OCI-M1 (cell line): ENCODE results near the gene GRIK2.

Experiments used
- DNase-seq: peaks from one replicate; lab custom pipeline; 2025; lab: John Stamatoyannopoulos, UW

Gene GRIK2

DNA sequence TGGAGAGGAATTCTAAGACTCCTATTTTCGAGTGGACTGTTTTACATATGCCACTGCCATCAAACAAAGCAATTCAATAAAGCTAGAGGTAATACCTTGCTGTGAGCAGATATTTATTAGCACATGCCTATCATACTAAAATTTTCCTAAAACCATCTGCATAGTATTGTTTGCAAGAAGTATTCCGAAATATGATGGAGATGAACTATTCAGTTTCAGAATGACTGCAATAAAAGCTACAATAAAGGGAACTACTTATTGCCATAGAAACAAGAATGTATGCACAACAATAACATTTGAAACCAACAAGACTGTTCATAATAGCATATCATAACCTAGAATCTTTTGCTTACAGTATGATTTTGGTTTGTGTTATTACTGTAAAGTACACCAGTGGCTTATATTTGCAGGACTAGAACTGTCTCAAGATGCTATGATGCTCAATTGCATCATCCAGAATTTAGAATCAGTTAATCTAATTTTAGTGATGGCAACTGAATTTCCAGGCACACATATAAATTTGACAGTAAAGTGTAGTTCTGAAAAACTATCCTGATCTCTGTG is 144.3 kb downstream of the GRIK2 start:
- DNase-seq: peak; percentile 54

DNA sequence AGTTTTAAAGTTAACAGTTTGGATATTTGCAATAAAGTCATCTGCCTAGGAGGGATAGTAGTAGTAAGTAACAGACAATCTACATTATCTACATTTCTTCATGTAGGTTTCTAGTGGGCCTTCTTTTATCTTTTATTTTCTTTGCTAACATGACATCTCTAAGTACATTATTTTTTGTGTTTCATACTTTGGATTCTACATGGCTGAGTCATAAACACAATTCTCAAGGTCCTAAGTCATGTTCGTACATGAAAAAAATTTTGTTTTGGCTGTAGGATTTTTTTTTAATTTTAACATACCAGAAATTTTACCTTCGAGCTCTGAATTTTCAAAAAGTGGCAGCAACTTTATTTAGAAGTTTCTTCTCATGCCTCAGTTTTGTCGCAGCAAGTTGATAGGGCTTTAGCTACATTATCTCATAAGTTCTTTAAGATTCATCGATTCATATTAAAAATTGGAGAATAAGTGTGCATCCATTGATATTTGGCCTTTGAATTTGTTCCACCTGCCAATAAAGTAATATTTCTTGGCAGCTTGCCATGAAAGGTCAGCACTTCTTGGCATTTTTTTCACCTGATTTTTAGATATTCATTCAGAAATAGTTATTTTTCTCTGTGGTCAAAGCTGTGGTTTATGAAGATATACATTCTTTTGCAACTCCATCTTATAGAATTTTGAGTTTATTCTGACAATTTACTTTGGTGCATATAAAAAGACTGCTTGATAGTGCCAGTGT is 146.2 kb downstream of the GRIK2 start:
- no peak for DNase-seq

DNA sequence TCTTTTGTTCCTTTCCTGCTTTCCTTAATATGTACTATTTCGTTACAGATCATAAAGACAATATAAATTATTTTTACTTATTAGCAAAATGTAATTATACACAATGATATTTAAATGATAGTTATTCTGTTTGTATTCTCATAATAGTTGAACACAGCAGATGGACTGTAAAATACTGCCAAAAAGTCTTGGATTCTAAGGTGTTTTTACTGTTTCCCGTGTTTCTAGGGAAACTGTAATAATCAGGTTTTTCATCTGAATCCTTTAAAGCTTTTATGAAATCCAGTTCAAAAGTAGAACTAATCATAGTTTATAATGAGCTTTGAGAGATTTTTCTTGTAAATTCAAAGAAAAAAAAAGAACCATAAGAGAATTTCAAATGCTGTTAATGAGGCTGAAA is 148.4 kb downstream of the GRIK2 start:
- DNase-seq: no peak

DNA sequence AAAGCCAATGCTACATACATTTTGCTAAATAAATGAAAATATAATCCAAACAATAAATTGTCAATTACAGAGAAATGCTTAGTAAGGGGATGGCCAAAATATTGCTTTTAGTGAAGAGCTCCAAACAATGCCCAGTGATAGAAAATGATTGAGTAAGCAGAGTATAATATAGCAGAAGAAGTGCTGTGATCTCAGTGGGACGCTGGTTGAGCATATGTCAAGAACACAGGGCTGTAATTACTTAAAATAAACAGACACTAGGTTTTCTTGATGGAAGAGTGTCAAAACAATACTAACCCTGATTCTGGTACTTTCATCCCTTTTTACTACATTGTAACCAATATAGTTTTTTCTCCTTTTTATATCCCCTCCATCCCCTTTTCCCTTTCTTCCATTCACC is 150.3 kb downstream of the GRIK2 start:
- no peak for DNase-seq

DNA sequence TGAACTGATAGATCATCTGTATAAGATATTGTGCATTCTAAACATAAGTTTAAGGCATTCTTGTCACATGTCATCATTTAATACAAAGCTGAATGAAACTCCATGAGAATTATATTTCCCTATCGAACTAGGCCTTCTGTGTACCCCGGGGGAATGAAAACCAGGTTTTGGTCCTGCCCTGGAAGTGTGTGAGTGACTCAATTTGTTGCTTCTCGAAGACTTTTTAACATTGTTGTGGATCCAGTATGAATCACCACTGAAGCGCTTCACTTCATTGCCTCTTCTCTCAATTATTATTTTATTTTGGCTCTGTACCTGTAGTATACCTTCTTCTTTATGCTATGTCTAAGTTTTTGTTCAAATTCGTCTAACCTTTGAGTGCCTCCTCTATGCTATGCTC is 150.8 kb downstream of the GRIK2 start:
- DNase-seq: no peak

DNA sequence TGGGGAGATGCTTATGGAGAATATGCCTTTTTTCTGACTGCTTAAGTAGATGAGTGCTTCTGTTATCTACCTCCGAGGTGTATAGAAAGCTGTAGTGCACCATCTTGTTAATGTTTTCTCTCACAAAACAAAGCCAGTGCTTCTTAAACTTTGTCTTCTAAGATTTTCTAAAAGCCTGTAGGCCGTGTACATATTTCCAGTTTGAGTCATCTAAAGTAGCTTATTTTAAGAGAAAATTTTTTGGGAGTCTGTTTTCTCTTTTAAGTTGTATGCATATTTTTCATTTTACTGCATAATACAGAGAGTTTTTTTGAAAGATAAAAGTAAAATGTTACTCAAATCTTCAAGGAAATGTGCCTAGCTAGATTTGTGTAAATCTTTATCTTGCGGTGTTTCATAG is 151.7 kb downstream of the GRIK2 start:
- DNase-seq: no peak

DNA sequence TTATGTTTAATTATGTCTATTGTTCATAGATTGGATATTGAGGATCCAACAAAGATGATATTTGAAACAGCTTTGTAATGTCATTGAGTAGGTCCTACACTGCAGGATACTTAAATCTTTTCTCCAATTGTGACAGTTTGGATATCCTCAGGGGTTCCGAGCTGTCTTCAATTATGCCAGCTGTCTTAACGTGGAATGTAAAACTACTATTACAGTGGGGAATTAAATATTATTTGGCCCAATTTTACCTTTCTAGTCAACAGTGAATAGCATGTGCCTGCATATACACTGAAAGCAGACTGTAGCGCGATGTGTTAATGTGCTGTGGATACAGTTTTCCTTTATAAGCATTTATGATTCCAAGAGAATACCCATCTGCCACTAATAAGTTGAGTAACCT is 156.9 kb downstream of the GRIK2 start:
- DNase-seq: no peak

DNA sequence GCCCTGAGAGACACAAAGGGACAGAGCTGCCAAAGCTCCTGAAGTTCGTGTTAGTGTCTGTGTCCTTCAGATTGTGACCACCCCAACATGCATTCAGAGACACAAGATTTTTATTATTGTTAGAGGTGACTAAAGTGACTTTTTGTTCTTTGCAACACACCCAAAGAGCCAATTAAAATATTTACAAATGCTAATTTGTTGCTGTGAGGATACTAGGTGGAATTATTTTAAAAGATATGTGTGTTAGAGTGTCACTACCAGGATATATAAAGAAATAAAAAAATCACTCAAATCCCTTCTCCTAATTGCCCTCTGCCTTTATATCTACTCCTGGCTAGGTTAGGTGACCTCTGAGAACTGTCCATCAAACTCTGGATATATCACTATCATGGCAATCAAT is 160.7 kb downstream of the GRIK2 start:
- DNase-seq: no peak

DNA sequence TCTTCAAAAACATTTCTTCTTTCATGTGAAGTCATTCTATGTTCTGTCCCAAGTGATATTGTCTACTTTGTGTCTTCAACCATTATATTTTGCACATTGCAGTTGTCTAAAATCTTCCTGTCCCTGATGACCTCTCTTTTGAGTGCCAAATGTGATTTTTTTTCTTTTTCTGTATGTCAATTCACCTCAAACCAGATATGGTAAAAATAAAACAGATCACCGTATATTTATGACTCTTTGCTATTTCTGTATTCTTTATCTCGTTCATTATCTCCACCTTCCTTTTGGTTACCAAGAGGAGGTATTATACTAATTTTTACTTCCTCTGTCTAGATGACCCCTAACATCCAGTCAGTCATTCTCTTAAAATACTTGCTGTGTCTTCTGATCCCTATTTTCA is 165.2 kb downstream of the GRIK2 start:
- no peak for DNase-seq

DNA sequence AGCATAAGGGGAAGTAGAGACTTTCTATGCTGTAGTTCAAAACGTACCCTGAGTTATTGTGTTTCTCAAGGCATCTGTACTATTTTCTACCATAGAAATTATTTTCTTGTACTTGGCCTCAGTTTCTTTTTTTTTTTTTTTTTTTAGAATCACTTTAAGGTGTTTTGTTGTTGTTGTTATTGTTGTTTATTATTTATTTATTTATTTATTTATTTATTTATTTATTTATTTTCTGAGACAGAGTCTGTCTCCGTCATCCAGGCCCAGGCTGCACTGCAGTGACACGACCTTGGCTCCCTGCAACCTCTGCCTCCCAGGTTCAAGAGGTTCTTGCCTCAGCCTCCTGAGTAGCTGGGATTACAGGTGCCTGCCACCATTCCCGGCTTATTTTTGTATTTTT is 179.1 kb downstream of the GRIK2 start:
- DNase-seq: no peak

DNA sequence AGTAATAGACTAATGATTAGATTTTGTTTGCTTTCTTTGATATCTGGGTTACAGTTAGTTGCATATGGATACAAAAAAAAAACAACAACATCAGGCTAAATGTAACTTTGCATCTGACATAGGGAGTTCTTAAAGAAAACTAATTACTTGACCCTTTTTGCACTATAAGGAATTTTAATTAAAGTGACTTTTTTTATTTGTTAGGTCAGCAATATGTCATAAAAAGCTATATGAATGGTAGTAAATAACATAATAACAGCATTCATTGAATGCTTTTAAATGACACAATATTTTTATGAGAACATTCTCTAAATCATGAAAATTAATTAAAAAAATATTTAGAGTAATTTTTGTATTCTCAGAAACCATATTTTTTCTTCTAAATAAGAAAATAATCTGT is 183.6 kb downstream of the GRIK2 start:
- no peak for DNase-seq

DNA sequence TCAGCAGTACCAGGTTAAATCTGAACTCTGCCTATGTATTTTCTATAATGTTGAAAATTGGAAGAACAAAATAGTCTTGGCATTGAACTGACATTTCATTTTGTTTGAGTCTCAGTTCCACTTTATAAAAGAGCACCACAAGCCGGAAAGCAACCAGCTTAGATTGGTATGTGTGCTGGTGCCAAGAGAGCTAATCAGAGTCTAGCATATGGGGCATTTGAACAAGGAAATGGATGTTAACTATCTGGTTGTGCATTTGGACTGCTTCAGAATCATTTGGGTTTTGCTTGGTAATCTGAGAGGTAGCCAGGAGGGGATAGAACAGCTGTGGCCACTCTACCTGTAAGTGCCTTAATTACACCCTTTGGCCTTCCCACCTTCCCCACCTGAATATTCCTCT is 184.8 kb downstream of the GRIK2 start:
- no peak for DNase-seq

DNA sequence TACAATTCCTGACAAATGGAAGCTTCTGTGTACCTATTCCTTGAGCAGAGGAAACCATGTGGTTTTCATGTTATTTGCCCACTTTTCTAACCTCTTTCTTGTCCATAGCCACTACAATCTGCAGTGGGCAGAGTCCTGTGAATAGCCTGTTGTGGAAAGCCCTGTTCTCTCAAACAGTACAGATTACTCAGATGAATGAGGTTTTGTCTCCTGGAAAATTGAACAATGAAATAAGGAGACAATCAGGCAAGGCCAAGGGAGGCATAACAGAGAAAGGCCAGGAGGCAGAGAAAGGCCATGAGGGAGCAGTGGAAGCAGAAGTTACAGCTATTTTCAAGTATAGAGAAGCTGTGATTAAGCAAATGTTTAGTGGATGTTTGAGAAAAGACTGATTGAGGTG is 189.3 kb downstream of the GRIK2 start:
- no peak for DNase-seq

DNA sequence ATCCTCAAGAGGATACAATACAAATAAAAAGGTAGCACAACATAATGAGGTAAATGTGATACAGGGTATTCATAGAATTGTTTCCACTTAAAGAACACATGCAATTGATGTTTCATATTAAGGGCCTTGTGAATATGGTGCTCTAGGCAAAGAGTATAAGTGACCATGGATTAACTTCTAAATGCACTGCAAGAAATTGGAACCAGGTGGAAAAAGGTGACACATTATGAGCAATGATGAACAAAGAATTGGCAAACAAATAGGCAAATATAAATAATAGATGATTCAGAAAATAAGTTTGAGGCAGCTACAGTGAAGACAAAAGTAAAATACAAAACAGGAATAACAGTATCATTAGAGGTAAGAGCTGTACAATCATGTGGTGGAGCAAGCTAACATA is 192.0 kb downstream of the GRIK2 start:
- no peak for DNase-seq

DNA sequence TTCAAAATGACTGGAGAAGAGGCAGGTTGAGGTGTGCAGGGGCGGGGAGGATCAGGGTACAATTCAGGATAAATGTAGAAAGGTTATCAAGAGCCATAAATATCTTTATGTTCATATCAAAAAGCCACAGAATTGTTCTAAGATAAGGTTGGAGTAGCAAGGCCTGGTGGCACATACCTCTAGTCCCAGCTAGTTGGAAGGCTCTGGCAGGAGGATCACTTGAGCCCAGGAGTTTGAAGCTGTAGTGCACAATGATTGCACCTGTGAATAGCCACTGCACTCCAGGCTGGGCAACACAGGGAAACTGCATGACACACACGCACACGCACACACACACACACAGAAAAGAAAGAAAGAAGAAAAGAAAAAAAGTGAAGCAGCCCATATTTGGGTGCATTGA is 194.8 kb downstream of the GRIK2 start:
- DNase-seq: no peak

DNA sequence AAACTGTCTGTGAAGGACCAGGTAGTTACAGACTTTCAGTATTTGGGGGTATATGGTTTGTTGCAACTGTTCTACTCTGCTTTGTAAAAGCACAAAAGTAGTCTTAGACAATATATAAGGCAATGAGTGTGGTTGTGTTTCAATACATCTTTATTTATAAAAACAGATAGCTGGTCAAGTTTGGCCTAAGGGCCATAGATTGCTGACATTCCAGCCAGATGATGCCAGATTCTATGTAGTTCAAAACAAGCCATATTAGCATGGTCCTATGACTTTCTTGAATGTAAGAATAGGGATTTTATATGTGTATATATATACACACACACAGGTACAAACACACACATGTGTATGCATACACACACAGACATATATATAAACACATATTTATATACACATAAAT is 201.8 kb downstream of the GRIK2 start:
- no peak for DNase-seq

DNA sequence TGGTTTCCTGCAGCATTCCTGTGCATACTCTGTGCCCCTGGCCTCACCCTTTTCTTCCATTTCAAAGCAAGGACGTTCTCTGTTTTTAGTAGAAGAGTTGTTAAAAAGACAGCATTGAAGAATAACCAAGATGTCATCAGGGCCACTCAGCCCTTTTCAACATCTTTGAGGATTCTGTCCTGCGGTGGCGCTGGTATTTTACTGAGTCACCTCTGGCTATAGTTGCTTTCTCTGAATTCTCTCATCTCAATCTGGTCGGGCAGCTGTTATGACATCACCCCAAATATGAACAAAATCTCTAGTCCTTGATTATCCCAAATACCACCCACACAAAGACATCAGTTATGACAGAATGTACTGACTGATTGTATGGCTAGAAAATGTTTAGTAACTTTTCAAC is 204.2 kb downstream of the GRIK2 start:
- DNase-seq: no peak

DNA sequence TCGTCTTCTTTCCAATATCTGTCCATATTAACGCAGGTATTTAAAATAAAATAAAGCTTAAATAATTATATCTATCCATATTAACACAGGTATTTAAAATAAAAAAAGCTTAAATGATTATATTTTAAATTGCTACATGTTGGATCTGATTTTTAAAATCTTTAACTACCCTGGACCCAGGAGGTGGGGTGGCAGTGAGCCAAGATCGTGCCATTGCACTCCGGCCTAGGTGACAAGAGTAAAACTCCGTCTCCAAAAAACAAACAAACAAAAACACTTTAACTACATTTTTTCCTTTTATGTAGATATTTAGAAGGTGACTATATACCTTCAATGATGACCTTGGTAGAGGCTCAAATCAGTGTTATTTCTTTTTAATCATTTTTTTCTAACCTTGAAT is 211.9 kb downstream of the GRIK2 start:
- DNase-seq: no peak

DNA sequence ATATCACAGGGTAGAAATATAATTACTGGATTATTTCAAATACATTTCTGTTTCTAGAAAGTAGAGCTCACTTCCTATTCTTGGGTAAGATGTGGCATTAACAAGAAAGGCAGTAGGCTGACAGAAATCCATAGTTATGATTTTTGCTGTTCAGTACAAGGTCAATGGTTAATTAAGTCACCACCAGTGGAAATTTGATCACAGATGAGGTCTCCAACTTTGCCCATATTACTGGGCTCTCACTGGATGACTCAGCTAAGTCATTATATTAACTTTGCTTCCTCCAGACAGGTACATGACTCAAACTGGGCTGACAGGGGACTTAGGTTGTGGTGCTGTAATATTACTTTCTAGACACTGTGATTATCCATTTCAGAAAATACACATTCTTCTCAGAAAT is 212.4 kb downstream of the GRIK2 start:
- no peak for DNase-seq

DNA sequence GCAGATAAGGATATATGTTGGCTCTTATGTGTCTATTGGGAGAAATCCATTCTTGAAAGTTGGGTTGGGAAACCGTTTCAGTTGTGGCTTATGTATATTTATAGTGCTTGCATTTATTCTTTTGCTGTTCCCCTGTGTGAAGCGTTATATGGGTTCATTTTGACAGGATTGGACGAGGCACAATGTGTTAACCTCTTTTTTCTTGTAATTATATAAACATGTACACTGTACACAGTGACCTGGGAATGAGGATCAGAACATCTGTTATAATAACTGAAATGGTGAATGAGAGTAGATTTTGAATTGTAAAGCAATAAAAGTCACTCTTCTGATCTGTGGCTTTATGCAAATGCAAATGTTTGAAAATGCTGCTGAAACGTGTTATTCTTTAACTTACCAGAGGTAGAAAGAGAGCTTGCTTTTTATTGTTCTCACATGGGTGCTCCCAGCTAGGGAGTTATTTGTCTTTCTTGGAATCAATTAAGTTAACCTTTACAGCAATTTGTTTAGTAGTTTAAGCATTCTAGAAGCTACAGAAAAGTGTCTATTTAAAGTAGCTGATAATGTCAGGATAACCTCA is 213.7 kb downstream of the GRIK2 start:
- DNase-seq: no peak

DNA sequence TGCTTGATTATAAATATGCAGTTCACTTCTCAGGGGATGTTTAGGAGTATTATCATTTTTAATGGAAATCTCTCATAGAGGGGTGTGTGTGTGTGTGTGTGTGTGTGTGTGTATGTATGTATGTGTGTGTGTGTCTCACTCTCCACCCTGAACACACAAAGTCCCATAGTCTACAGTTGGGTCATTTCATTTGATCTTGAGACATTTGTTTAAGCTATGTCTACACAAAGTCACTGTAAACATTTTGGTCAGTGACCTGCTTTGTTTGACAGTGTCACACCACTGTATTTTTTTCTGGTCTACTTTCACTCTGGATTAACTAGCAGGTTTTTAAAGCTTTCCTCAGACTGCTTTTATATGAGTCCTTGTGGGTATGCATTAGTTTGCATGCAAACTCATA is 215.2 kb downstream of the GRIK2 start:
- DNase-seq: no peak

DNA sequence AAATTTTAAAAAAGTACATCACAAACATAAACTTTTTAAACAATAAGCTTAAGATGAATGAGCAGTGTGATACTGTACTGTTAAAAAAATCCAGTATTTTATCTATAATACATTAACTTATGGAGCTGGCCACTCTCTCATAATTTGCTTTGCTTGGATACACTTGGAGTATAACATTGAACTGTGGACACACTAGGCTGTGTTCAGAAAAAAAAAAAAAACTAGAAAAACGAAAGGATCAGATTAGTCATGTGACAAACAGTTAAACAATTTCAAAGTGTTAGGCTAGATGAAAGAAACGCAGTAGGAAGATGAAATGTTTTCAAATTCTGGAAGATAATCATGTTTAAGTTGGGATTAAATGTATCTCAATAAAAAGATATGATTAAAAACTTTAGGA is 220.0 kb downstream of the GRIK2 start:
- no peak for DNase-seq

DNA sequence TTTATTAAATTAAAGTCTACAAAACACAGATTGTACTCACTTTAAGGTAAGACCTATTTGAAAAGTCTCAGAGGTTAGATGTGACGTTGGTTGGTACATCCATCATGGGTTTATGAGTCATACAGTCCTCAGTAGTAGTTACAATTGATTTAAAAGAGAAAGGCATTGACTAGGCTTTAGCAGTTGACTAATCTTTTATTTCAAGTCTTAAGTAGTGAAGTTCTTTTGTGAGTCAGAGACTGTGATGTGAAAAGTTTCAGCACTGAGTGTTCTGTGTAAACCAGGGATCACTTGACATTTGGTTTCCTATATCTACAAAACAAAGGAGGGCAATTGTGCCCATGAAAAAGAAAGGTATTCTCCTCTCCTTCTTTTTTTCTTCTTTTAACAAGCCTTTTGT is 221.3 kb downstream of the GRIK2 start:
- no peak for DNase-seq

DNA sequence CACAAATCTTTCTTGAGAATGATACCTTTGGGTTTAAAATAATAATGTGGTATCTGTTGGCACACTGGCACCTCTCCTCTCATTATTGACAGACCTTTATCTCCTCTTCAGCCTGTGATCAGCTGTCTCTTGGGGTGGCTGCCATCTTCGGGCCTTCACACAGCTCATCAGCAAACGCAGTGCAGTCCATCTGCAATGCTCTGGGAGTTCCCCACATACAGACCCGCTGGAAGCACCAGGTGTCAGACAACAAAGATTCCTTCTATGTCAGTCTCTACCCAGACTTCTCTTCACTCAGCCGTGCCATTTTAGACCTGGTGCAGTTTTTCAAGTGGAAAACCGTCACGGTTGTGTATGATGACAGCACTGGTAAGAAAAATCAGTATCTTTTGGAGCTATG is 232.8 kb downstream of the GRIK2 start:
- peak; percentile 8 for DNase-seq
